ENCODE results near the gene LRRN2. TPM values are rescaled to one million over a fixed set of nuclear protein-coding genes. Genes with fewer than 3 reads are reported as not detected.

LRRN2 gene
- total RNA-seq, 1 donor from 2014 or later: 3.9 TPM

GRCh38 chr1:204641936-204642335 is 43.6 kb downstream of the LRRN2 start:
- H3K9me3 Mint-ChIP-seq: no peaks in the 10 kb centered on the region
- H3K27me3 Mint-ChIP-seq (ENCODE audit: low read depth): peaks cover 39% of the 10 kb centered on the region

GRCh38 chr1:204641455-204641854 is 44.1 kb downstream of the LRRN2 start:
- Mint-ChIP-seq H3K9me3 (no peaks in the 10 kb centered on the region), H3K4me3 (no peak overlapping the region), H3K27ac (no peak overlapping the region), H3K36me3 (no peaks in the 10 kb centered on the region), H3K27me3 (ENCODE audit: low read depth) (peaks cover 42% of the 10 kb centered on the region), H3K4me1 (peaks cover 15% of the 10 kb centered on the region)
- DNase-seq (ENCODE audit: low spot score in 2 of 2, unreplicated experiment in 2 of 2): no peak
- no peak for TF ChIP-seq CTCF (IDR thresholded peaks at IDR 0.05; ENCODE audit: unreplicated experiment)

More at GRCh38 chr1:204641936-204642335, 43.6 kb downstream of the LRRN2 start:
- no peak for TF ChIP-seq CTCF (IDR thresholded peaks at IDR 0.05; ENCODE audit: unreplicated experiment)
- Mint-ChIP-seq H3K36me3 (no peaks in the 10 kb centered on the region), H3K4me3 (no peak overlapping the region), H3K27ac (no peak overlapping the region), H3K4me1 (peaks cover 13% of the 10 kb centered on the region)
- no peak for DNase-seq (ENCODE audit: low spot score in 2 of 2, unreplicated experiment in 2 of 2)

- H3K36me3 Mint-ChIP-seq: no peaks in the 10 kb centered on the region
- TF ChIP-seq CTCF (IDR thresholded peaks at IDR 0.05; ENCODE audit: unreplicated experiment): no peak
- H3K4me3 Mint-ChIP-seq: no peak overlapping the region
- H3K4me1 Mint-ChIP-seq: peaks cover 15% of the 10 kb centered on the region
- DNase-seq (ENCODE audit: low spot score in 2 of 2, unreplicated experiment in 2 of 2): no peak
- H3K9me3 Mint-ChIP-seq: no peaks in the 10 kb centered on the region
- no peak overlapping the region for H3K27ac Mint-ChIP-seq
- peaks cover 45% of the 10 kb centered on the region for H3K27me3 Mint-ChIP-seq (ENCODE audit: low read depth)
These were observed 45.0 kb downstream of the LRRN2 start for GRCh38 chr1:204640578-204640977.

- no peak for DNase-seq (ENCODE audit: low spot score in 2 of 2, unreplicated experiment in 2 of 2)
- Mint-ChIP-seq H3K9me3 (peaks cover 3% of the 10 kb centered on the region), H3K4me3 (no peak overlapping the region), H3K4me1 (peaks cover 25% of the 10 kb centered on the region), H3K27ac (no peak overlapping the region), H3K36me3 (no peaks in the 10 kb centered on the region), H3K27me3 (ENCODE audit: low read depth) (peaks cover 35% of the 10 kb centered on the region)
- no peak for TF ChIP-seq CTCF (IDR thresholded peaks at IDR 0.05; ENCODE audit: unreplicated experiment)
These were observed 51.2 kb downstream of the LRRN2 start for GRCh38 chr1:204634260-204634910.

GRCh38 chr1:204633665-204634064 is 51.9 kb downstream of the LRRN2 start:
- no peak for DNase-seq (ENCODE audit: low spot score in 2 of 2, unreplicated experiment in 2 of 2)
- peaks cover 5% of the 10 kb centered on the region for H3K9me3 Mint-ChIP-seq
- H3K4me3 Mint-ChIP-seq: no peak overlapping the region
- H3K4me1 Mint-ChIP-seq: peaks cover 25% of the 10 kb centered on the region
- H3K27me3 Mint-ChIP-seq (ENCODE audit: low read depth): peaks cover 40% of the 10 kb centered on the region
- no peak for TF ChIP-seq CTCF (IDR thresholded peaks at IDR 0.05; ENCODE audit: unreplicated experiment)
- H3K27ac Mint-ChIP-seq: no peak overlapping the region
- no peaks in the 10 kb centered on the region for H3K36me3 Mint-ChIP-seq

Data from mesothelial cell of epicardium (in vitro differentiated cells).